HEK293 (cell line): ENCODE measurements around the gene DAND5.

ENCODE experiments used
- BCL6B ChIP-seq: fragments of 450-650 bp; formaldehyde crosslinking; IDR thresholded peaks from 2 replicates; pipeline ENCODE4 v1.5.1; 2017; ENCODE audit warnings: missing biosample characterization, missing genetic modification characterization
- GLI2 ChIP-seq: fragments of 450-650 bp; formaldehyde crosslinking; IDR thresholded peaks from 2 replicates; pipeline ENCODE4; 2017; ENCODE audit warnings: missing biosample characterization, missing genetic modification characterization, low read depth, borderline replicate concordance
- GLI4 ChIP-seq: fragments of 450-650 bp; formaldehyde crosslinking; IDR thresholded peaks from 2 replicates; pipeline ENCODE4 v1.5.1; 2016; ENCODE audit warnings: missing biosample characterization, missing genetic modification characterization
- HOXC10 ChIP-seq: sonication (generic); formaldehyde crosslinking; IDR thresholded peaks from 2 replicates; pipeline ENCODE4 v1.8.1; 2023; ENCODE audit warnings: mild to moderate bottlenecking, missing genetic modification reagents
- KLF1 ChIP-seq: fragments of 450-650 bp; formaldehyde crosslinking; IDR thresholded peaks from 2 replicates; pipeline ENCODE4 v1.5.1; 2016; ENCODE audit warnings: missing biosample characterization, missing genetic modification characterization
- OVOL3 ChIP-seq: fragments of 450-650 bp; formaldehyde crosslinking; IDR thresholded peaks from 2 replicates; pipeline ENCODE4 v1.5.1; 2016; ENCODE audit warnings: missing biosample characterization, missing genetic modification characterization
- PBX3 ChIP-seq: sonication (generic); formaldehyde crosslinking; IDR thresholded peaks from 2 replicates; pipeline ENCODE4 v1.8.1; 2022; ENCODE audit warnings: mild to moderate bottlenecking, moderate library complexity, missing genetic modification reagents
- PRDM10 ChIP-seq: fragments of 450-650 bp; formaldehyde crosslinking; IDR thresholded peaks from 2 replicates; pipeline ENCODE4 v1.5.1; 2016; ENCODE audit warnings: missing biosample characterization, missing genetic modification characterization
- RBAK ChIP-seq: fragments of 450-650 bp; formaldehyde crosslinking; IDR thresholded peaks from 2 replicates; pipeline ENCODE4 v1.5.1; 2016; ENCODE audit warnings: missing biosample characterization, missing genetic modification characterization
- SALL2 ChIP-seq: fragments of 450-650 bp; formaldehyde crosslinking; IDR thresholded peaks from 2 replicates; pipeline ENCODE4 v1.5.0; 2017; ENCODE audit warnings: missing biosample characterization, mild to moderate bottlenecking, missing genetic modification characterization, borderline replicate concordance
- SCRT2 ChIP-seq: fragments of 450-650 bp; formaldehyde crosslinking; IDR thresholded peaks from 2 replicates; pipeline ENCODE4 v1.5.1; 2016; ENCODE audit warnings: missing biosample characterization, missing genetic modification characterization
- SP7 ChIP-seq: fragments of 450-650 bp; formaldehyde crosslinking; IDR thresholded peaks from 2 replicates; pipeline ENCODE4 v1.5.1; 2016; ENCODE audit warnings: missing biosample characterization, missing genetic modification characterization
- YY1 ChIP-seq: fragments of 450-650 bp; formaldehyde crosslinking; IDR thresholded peaks from 2 replicates; pipeline ENCODE4 v1.5.1; 2018; ENCODE audit warnings: missing biosample characterization, missing genetic modification characterization
- ZBTB1 ChIP-seq: fragments of 450-650 bp; formaldehyde crosslinking; IDR thresholded peaks from 2 replicates; pipeline ENCODE4 v1.5.1; 2016; ENCODE audit warnings: missing biosample characterization, missing genetic modification characterization
- ZBTB10 ChIP-seq: fragments of 450-650 bp; formaldehyde crosslinking; IDR thresholded peaks from 2 replicates; pipeline ENCODE4 v1.5.1; 2016; ENCODE audit warnings: missing biosample characterization, missing genetic modification characterization
- ZFP3 ChIP-seq: fragments of 450-650 bp; formaldehyde crosslinking; IDR thresholded peaks from 2 replicates; pipeline ENCODE4 v1.5.1; 2016; ENCODE audit warnings: low read depth, missing biosample characterization, missing genetic modification characterization
- ZNF169 ChIP-seq: fragments of 450-650 bp; formaldehyde crosslinking; IDR thresholded peaks from 2 replicates; pipeline ENCODE4 v1.5.1; 2016; ENCODE audit warnings: missing biosample characterization, missing genetic modification characterization
- ZNF202 ChIP-seq: fragments of 450-650 bp; formaldehyde crosslinking; IDR thresholded peaks from 2 replicates; pipeline ENCODE4 v1.5.1; 2016; ENCODE audit warnings: missing biosample characterization, missing genetic modification characterization, borderline replicate concordance
- ZNF266 ChIP-seq: fragments of 450-650 bp; formaldehyde crosslinking; IDR thresholded peaks from 2 replicates; pipeline ENCODE4 v1.5.1; 2016; ENCODE audit warnings: missing biosample characterization, missing genetic modification characterization, low read depth
- ZNF311 ChIP-seq: fragments of 450-650 bp; formaldehyde crosslinking; IDR thresholded peaks from 2 replicates; pipeline ENCODE4 v1.5.1; 2017; ENCODE audit warnings: missing biosample characterization, missing genetic modification characterization, borderline replicate concordance
- ZNF324 ChIP-seq: fragments of 450-650 bp; formaldehyde crosslinking; IDR thresholded peaks from 2 replicates; pipeline ENCODE4 v1.5.1; 2016; ENCODE audit warnings: missing biosample characterization, missing genetic modification characterization
- ZNF362 ChIP-seq: fragments of 450-650 bp; formaldehyde crosslinking; IDR thresholded peaks from 2 replicates; pipeline ENCODE4 v1.5.1; 2016; ENCODE audit warnings: missing biosample characterization, missing genetic modification characterization
- ZNF473 ChIP-seq: fragments of 450-650 bp; formaldehyde crosslinking; IDR thresholded peaks from 2 replicates; pipeline ENCODE4 v1.5.1; 2017; ENCODE audit warnings: missing biosample characterization, missing genetic modification characterization
- ZNF510 ChIP-seq: fragments of 450-650 bp; formaldehyde crosslinking; IDR thresholded peaks from 2 replicates; pipeline ENCODE4 v1.5.1; 2018; ENCODE audit warnings: mild to moderate bottlenecking, missing genetic modification characterization, missing biosample characterization; ENCODE audit not compliant: insufficient replicate concordance
- ZNF621 ChIP-seq: fragments of 450-650 bp; formaldehyde crosslinking; IDR thresholded peaks from 2 replicates; pipeline ENCODE4 v1.5.1; 2017; ENCODE audit warnings: missing biosample characterization, missing genetic modification characterization
- ZNF623 ChIP-seq: fragments of 450-650 bp; formaldehyde crosslinking; IDR thresholded peaks from 2 replicates; pipeline ENCODE4 v1.5.1; 2016; ENCODE audit warnings: missing biosample characterization, missing genetic modification characterization
- ZNF624 ChIP-seq: fragments of 450-650 bp; formaldehyde crosslinking; IDR thresholded peaks from 2 replicates; pipeline ENCODE4 v1.5.1; 2017; ENCODE audit warnings: missing biosample characterization, missing genetic modification characterization
- ZNF626 ChIP-seq: fragments of 450-650 bp; sonication (Bioruptor Pico); formaldehyde crosslinking; IDR thresholded peaks from 2 replicates; pipeline ENCODE4 v1.5.1; 2018; ENCODE audit warnings: missing biosample characterization, missing genetic modification characterization, inconsistent platforms
- ZNF658 ChIP-seq: fragments of 450-650 bp; formaldehyde crosslinking; IDR thresholded peaks from 2 replicates; pipeline ENCODE4; 2016; ENCODE audit warnings: missing biosample characterization, missing genetic modification characterization
- ZNF843 ChIP-seq: fragments of 450-650 bp; formaldehyde crosslinking; IDR thresholded peaks from 2 replicates; pipeline ENCODE4 v1.5.1; 2016; ENCODE audit warnings: missing biosample characterization, missing genetic modification characterization
- ZSCAN16 ChIP-seq: fragments of 450-650 bp; formaldehyde crosslinking; IDR thresholded peaks from 2 replicates; pipeline ENCODE4 v1.5.1; 2016; ENCODE audit warnings: missing biosample characterization, missing genetic modification characterization

Gene DAND5

GRCh38 chr19:12933287-12934072 lies 35.9 kb upstream of the DAND5 start, which contains the start of gene FARSA (continued):
- peak; percentile 85; the same call in 1 of the 2 replicates for TF ChIP-seq PBX3 (CRISPR knock-in tag)
- TF ChIP-seq ZNF510 = no peak
- TF ChIP-seq GLI4 = no peak
- no peak for TF ChIP-seq ZNF473
- TF ChIP-seq ZNF843 (tag by site-specific recombination) = peak; percentile 30; the same call in 1 of the 2 replicates
- peak; percentile 99 for TF ChIP-seq YY1 (tag by site-specific recombination)
- TF ChIP-seq ZNF362 = no peak
- no peak for TF ChIP-seq KLF1 (tag by site-specific recombination)
- peak; percentile 70; the same call in 1 of the 2 replicates for TF ChIP-seq ZNF324 (tag by site-specific recombination)
- TF ChIP-seq OVOL3 (tag by site-specific recombination) = no peak; the same call in 1 of the 2 replicates
- no peak for TF ChIP-seq PRDM10 (tag by site-specific recombination)
- TF ChIP-seq GLI2 (tag by site-specific recombination) = no peak
- no peak for TF ChIP-seq ZNF626 (tag by site-specific recombination)
- no peak for TF ChIP-seq ZSCAN16
- 0 out of 2 replicates have a peak, but pooled peaks have one; percentile 13 for TF ChIP-seq SCRT2
- no peak for TF ChIP-seq ZNF169 (tag by site-specific recombination)
- TF ChIP-seq ZNF623 (tag by site-specific recombination) = no peak
- TF ChIP-seq HOXC10 (CRISPR knock-in tag) = no peak
- no peak for TF ChIP-seq ZNF311
- TF ChIP-seq SP7 (tag by site-specific recombination) = peak; percentile 67
- TF ChIP-seq BCL6B (tag by site-specific recombination) = no peak
- no peak for TF ChIP-seq ZNF266 (tag by site-specific recombination)
- TF ChIP-seq ZBTB1 (tag by site-specific recombination) = no peak
- TF ChIP-seq SALL2 (tag by site-specific recombination) = no peak
- no peak for TF ChIP-seq ZBTB10
- TF ChIP-seq ZNF624 (tag by site-specific recombination) = no peak
- no peak for TF ChIP-seq ZNF202 (tag by site-specific recombination)
- TF ChIP-seq RBAK (tag by site-specific recombination) = no peak
- no peak for TF ChIP-seq ZFP3
- TF ChIP-seq ZNF658 (tag by site-specific recombination) = no peak
- no peak for TF ChIP-seq ZNF621 (tag by site-specific recombination)
